Stimulated activated naive CD8-positive, alpha-beta T cell treated with anti-CD3 and anti-CD28 coated beads, Interleukin-15, Interleukin-2, amounts not matched to agents 100 U/mL and 50 U/mL, for 24 hours (primary cell): ENCODE measurements around the gene ZNF584.

ENCODE experiments used
- ATAC-seq: fragments of 150-1000 bp; cut with Tn5 transposase; one replicate; pipeline ENCODE4 v1.10.0; 2021
- DNase-seq: peaks from one replicate; pipeline ENCODE4 v3.0.0; 2021

The ZNF584 gene

GRCh38 chr19:58385891-58386575, 22.4 kb upstream of the ZNF584 start:
- DNase-seq (peak; percentile 51), ATAC-seq (no peak)

- peak; percentile 94 for DNase-seq
- peak; percentile 93 for ATAC-seq
Measured at GRCh38 chr19:58386576-58387337, 21.7 kb upstream of the ZNF584 start, which contains the start of gene RPS5. Gene RPS5, plus strand, starts transcription at chr19:58387269. Its CDS starts 869 bp downstream, at chr19:58388138.

DNA sequence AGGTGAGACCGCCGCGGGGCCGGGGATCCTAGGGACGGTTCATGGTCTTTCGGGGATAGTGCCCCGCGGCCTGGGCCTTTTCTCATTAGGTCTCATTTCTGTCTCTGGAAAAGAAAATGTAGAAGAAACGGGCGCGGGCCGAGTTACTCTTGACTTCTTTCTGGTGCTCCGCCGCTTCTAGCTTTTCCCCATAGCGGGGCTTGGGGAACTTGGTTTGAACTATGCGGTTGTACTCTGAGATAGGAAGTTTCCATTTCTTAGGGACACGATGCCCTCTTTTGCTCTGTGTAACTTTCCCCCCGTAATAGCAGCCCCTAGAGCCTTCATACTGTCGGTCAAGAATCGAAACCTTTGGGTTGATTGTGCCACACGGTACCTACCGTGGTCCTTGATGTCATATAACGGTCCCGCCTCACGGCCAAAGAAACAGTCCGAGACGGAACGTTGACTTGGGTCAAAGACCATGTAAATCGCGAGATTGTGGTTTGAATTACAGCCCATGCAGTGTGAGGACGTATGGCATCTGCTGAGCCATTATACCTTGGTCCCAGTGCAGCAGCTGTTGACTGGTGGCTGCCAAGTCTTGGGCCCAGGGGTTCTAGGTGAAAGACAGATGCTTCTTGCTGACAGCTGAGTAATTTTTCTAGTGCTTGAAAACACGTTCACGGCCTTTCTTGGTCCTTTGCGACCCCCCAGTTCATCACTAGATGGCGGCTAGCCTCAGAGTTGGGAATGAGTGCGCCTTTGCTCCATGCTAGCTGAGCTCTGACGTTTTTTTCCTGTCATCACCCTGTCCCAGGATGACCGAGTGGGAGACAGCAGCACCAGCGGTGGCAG, 20.9 kb upstream of the ZNF584 start:
- ATAC-seq (no peak), DNase-seq (no peak)

GRCh38 chr19:58388175-58388526, 20.3 kb upstream of the ZNF584 start:
- DNase-seq = no peak
- no peak for ATAC-seq

DNA sequence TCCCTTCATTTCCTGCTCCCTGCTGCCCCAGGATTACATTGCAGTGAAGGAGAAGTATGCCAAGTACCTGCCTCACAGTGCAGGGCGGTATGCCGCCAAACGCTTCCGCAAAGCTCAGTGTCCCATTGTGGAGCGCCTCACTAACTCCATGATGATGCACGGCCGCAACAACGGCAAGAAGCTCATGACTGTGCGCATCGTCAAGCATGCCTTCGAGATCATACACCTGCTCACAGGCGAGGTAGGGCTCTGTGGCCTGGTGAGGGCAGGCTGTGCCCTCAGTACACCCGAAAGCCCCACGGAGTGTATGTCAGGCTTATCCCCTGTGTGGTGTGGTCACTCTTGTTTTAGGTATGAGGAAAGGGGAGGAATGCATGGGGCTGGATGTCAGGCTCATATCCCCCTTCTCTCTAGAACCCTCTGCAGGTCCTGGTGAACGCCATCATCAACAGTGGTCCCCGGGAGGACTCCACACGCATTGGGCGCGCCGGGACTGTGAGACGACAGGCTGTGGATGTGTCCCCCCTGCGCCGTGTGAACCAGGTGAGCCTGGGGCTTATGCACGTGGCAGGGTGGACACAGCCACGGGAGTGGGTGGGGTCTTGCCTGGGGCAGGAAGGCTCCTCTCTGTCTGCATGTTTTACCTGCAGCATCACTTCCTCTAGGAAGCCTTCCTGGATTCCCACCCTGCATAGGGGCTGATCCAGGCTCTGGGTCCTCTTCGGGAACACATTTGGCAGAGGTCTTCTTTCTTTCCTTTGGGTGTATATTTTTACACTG, 15.3 kb upstream of the ZNF584 start:
- ATAC-seq = no peak
- DNase-seq = no peak

DNA sequence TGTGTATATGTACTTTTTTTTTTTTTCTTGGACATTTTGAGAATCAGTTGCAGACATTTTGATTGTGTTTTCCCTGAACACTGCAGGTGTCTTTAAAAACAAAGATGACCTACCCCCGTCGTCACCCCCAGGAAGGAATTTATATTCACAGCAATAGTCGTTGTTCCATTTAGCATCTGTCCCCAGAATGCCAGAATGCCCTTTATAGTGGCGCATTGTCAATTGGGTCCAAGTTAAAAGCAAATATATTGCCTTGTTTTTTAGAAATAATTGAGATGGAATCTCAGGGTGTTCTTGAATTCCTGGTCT, 14.8 kb upstream of the ZNF584 start:
- no peak for ATAC-seq
- DNase-seq = no peak

- peak; percentile 2 for ATAC-seq
- no peak for DNase-seq
Measured at GRCh38 chr19:58394821-58395219, 13.6 kb upstream of the ZNF584 start.

- ATAC-seq (peak; percentile 44), DNase-seq (no peak)
Measured at GRCh38 chr19:58395220-58395978, 13.1 kb upstream of the ZNF584 start, which contains the start of gene RNF225. Gene RNF225, plus strand, starts transcription at chr19:58395656. Its CDS starts 434 bp downstream, at chr19:58396090.

DNA sequence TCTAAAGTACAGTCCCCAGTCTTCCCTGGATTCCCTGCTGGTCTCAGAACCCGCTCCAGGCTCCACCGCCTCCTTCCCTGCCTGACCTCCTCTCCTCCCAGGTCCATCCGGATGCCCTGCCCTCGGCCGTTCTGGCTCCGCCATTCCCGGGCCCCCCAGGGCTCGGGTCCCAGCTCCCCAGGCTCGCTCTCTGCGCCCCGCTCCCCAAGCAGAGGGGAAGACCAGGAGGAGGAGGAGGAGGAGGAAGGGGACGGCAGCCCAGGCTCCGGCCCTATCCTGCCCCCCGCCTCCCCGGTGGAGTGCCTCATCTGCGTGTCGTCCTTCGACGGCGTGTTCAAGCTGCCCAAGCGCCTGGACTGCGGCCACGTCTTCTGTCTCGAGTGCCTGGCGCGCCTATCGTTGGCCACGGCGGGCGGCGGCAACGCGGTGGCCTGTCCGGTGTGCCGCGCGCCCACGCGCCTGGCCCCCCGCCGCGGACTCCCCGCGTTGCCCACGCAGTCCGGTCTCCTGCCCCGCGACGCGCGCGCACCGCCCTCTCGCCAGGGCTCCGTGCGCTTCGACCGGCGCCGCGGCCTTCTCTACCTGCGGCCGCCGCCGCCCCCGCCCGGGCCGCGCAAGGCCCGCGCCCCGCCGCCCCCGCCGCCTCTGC, 12.3 kb upstream of the ZNF584 start:
- no peak for ATAC-seq
- no peak for DNase-seq

- DNase-seq (no peak), ATAC-seq (no peak)
Measured at GRCh38 chr19:58396691-58397532, 11.5 kb upstream of the ZNF584 start.

DNA sequence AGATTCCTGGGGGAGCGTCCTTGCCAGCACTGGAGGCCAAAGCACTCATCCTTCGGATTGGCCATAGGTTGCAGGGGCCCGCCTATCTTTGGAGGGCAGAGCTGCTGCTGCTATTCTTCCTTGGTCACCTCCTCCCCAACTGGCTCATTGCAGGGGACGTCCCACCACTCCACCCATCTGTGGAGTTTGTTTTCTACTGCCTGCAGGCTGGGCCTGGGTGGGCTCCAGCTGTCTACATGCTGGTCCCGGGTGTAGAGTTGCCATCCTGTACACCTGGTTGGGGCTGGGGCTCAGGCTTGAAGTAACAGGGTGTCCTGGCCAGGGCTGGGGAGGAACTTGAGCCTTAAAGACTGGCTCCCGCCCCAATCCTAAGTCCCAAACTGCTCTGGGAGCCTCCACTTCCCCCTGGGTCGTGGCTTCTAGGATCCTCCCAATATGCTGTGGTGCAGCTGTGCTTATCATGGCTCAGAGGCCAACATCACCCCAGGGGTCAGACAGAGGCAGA, 10.9 kb upstream of the ZNF584 start:
- no peak for DNase-seq
- no peak for ATAC-seq

GRCh38 chr19:58398087-58398486, 10.4 kb upstream of the ZNF584 start:
- ATAC-seq = no peak
- no peak for DNase-seq

GRCh38 chr19:58398545-58398944, 9.9 kb upstream of the ZNF584 start:
- ATAC-seq (no peak), DNase-seq (no peak)

DNA sequence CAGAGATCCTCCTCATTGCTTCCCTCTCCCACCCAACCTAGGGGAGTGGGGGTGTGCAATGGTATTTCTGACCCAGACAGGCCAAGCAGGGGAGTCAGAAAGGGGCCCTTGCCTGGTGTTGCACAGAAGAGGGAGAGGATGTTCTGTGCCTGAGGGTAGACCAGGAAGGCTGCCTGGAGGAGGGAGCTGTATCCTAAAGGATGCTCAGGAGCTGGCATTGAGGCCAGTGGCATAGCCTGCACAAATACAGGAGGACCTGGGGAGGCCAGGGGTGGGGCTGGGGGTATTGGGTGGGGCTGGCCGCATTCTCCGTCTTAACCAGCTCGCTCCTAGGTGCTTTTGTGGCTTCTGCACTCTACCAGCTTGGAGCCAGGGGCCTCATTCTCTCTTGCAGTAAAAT, 8.5 kb upstream of the ZNF584 start:
- DNase-seq (no peak), ATAC-seq (no peak)

DNA sequence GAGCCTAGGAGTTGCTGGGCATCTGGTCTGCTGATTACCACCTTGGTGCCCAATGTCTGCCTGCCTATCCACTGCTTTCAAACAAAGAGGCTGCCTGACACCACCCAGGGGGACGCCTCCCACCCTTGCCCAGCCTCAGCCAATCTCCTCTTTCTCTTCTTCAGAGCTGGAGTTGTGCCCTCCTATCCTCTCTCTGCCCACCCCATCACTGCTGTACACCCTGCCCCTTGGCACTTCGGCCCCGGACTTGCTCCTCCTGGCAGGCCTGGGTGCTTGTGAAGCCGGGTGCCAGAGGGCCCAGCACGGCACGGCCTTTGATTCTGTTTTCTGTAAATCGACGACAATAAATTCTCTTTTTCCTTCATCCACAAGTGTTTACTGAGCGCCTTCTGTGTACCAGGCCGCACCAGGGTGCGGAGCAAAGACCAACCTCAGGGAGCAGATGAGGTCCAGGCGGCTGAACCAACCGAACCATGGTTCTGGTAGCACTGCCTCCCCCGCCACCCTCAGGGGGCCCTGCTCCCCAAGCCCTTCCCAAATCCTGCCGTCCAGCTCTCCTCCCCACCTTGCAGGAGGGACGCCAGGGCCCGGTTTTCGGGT, 8.0 kb upstream of the ZNF584 start:
- DNase-seq (no peak), ATAC-seq (no peak)

DNA sequence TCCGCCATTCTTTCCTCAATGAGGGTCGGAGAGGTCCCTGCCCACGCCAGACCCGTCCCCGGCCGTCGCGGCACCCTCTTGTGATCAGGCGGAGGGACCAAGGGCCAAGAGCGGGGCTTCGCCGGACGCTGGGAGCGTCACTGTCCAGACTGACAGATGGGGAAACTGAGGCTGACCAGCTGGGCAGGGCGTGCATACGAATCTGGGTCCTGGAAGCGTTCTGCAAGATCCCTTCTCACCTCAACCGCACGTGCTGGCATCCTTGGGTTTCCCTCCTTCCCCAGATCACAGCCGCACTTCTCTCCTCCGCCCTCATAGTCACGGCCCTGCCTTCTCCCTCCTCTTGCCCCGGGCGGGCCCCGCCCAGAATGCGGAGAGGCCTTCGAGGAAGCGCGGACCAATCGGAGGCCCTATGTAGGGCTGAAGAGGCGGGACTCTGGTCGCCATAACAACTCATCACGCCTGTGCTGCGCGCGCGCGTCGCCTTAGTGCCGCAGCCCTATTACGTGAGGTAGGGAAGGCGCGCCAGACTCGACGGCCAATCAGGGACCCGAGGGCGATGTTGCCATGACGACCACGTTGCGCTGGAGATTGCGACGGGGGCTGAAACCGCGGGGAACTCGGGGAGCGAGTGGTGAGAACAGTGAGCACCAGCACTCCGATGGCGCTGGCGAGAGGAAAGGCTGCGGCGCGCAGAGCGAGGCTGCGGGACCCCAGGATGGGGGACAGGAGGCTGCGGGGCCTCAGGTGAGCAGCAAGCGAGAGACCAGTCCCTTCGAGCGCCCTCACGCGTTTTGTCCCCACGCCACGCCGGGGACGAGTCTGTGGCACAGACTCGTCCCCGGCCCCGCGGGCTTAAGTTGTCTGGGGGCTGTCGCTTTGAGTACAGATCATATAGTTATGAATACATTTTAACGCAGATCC, 7.3 kb upstream of the ZNF584 start:
- DNase-seq (peak; percentile 99), ATAC-seq (peak; percentile 96)

- DNase-seq = no peak
Measured at GRCh38 chr19:58401840-58402421, 6.5 kb upstream of the ZNF584 start.

More at GRCh38 chr19:58401840-58402421, 6.5 kb upstream of the ZNF584 start:
- no peak for ATAC-seq
